ENCODE data around the gene CASKIN2. TPM values are rescaled to one million over a fixed set of nuclear protein-coding genes. Genes with fewer than 3 reads are reported as not detected.

The CASKIN2 gene
- total and polyA plus RNA-seq, 2 experiments from 2014 or later, result 18.1 to 31.2 TPM

DNA sequence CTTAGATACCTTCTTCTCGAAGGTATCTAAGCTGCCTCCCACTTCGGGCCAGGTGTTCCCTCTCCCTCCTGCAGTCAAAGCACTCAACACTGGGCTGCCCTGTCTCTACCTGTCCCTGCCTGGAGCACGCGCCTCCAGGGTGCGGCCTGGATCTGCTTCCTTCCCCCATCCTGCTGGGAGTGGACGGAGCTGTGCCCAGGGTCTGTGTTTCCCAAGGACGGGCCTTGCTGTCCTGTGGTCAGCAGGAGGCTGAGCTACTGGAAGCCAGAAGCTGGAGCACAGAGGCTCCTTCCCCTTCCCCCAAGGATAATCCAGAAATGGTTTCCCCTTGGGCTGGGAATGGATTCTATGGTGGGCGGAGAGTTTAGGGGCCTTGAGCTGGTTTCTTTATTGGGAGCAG lies 26.9 kb upstream of the CASKIN2 start:
- no peak overlapping the region for H3K27ac ChIP-seq
- no peak for DNase-seq (ENCODE audit: low read depth in 1 of 2, low spot score in 1 of 2)
- H3K27me3 ChIP-seq, result no peaks in the 10 kb centered on the region
- no peaks in the 10 kb centered on the region for H3K36me3 ChIP-seq
- no peaks in the 10 kb centered on the region for H3K9me3 ChIP-seq (ENCODE audit: low read depth)
- peaks cover 5% of the 10 kb centered on the region for H3K4me1 ChIP-seq (ENCODE audit: low read depth)
- no peak overlapping the region for H3K4me3 ChIP-seq
- TF ChIP-seq, protein P1, sequence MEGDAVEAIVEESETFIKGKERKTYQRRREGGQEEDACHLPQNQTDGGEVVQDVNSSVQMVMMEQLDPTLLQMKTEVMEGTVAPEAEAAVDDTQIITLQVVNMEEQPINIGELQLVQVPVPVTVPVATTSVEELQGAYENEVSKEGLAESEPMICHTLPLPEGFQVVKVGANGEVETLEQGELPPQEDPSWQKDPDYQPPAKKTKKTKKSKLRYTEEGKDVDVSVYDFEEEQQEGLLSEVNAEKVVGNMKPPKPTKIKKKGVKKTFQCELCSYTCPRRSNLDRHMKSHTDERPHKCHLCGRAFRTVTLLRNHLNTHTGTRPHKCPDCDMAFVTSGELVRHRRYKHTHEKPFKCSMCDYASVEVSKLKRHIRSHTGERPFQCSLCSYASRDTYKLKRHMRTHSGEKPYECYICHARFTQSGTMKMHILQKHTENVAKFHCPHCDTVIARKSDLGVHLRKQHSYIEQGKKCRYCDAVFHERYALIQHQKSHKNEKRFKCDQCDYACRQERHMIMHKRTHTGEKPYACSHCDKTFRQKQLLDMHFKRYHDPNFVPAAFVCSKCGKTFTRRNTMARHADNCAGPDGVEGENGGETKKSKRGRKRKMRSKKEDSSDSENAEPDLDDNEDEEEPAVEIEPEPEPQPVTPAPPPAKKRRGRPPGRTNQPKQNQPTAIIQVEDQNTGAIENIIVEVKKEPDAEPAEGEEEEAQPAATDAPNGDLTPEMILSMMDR (IDR thresholded peaks at IDR 0.05; ENCODE audit: low read depth, low read length), result no peak

DNA sequence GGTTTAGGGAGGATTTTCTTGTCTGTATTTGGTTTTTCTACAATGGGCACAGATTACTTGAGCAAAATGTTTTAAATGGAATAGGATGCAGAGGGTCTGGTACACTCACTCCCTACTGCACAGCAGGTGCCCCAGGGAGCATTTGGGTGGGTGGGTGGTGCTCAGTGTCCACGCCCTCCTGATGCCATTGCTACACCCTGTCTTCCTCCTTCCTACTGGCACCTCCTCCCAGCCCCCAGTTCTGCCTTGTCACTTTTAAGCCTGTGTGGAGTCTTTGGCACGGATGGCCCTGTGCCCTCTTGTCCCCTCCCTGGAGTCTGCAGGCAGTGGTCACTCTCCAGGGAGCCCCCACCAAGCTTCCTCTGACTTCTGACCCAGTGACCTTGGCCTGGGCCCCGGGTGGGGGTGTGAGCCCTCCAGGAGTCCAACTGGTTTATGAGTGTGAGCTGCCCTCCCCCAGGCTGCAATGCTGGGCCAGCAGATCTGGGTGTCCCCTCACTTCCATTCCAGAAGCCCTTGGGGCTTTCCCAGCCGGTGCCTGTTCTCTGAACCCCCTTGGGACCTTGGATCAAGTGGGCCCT lies 25.7 kb upstream of the CASKIN2 start:
- Histone ChIP-seq H3K4me1 (ENCODE audit: low read depth) (peaks cover 5% of the 10 kb centered on the region), H3K4me3 (no peak overlapping the region), H3K27me3 (no peaks in the 10 kb centered on the region), H3K27ac (no peak overlapping the region), H3K36me3 (no peaks in the 10 kb centered on the region), H3K9me3 (ENCODE audit: low read depth) (no peaks in the 10 kb centered on the region)
- TF ChIP-seq, protein P1 (IDR thresholded peaks at IDR 0.05; ENCODE audit: low read depth, low read length), result no peak
- no peak for DNase-seq (ENCODE audit: low read depth in 1 of 2, low spot score in 1 of 2)

DNA sequence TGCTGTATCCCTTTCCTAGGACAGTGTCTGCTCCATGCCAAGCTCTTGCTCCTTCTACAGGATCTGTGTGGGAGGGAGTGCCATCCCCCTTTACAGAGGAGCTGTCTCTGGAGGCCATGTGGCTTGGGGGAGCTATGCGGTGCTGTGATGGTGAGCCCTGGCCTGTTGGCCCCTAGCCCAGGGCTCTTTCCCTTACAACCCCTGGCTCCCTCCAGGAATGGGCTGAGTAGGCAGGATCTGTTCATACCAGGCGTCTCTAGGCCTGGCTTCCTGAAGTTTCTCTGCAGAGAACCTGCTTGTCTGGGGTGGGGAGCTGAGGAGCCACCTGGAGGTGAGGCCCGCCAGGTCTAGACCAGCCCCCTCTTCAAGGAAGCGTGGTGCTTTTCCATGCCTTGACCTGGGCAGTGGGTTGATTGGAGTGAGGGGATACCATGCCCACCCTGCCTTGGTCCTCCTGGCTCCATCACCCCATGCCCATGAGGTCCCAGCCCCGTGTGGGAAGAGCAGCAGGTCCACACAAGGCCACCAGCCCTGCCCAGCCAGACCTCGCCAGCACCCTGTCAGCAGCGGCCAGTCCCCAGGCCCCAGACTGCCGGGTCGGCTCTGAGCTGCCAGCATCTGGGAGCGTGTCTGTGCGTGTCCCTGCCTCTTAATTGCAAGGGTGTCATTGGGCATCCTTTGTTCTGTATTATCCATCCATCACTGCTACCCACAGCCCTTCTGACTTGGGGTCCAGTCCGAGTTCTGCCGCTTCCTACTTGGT lies 24.8 kb upstream of the CASKIN2 start:
- no peaks in the 10 kb centered on the region for H3K36me3 ChIP-seq
- peaks cover 5% of the 10 kb centered on the region for H3K4me1 ChIP-seq (ENCODE audit: low read depth)
- peak in 1 of 2 donors; percentile 24 for DNase-seq (ENCODE audit: low read depth in 1 of 2, low spot score in 1 of 2)
- no peaks in the 10 kb centered on the region for H3K9me3 ChIP-seq (ENCODE audit: low read depth)
- H3K27ac ChIP-seq, result no peak overlapping the region
- TF ChIP-seq, protein P1 (IDR thresholded peaks at IDR 0.05; ENCODE audit: low read depth, low read length), result no peak
- H3K27me3 ChIP-seq, result no peaks in the 10 kb centered on the region
- H3K4me3 ChIP-seq, result no peak overlapping the region

DNA sequence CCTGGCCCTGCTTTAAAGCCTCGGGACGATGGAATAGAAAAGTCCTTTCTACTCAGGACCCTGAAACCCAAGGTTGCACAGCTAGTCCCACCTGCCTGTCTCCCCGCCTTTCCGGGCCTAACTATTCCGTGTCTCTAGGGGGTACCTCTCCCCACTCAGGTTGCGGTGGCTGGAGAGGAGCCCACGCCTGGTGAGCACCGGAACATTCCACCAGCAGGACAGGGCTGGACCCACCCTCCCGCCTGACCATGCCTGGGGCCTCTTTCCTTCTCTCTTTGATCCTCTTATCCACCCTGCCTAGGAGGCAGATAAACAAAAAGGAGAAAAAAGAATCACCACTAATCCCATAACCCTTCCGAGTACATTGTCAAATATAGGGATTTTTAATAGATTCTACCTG lies 21.0 kb upstream of the CASKIN2 start:
- DNase-seq (ENCODE audit: low read depth in 1 of 2, low spot score in 1 of 2), result no peak
- TF ChIP-seq, protein P1 (IDR thresholded peaks at IDR 0.05; ENCODE audit: low read depth, low read length), result no peak
- no peaks in the 10 kb centered on the region for H3K9me3 ChIP-seq (ENCODE audit: low read depth)
- no peak overlapping the region for H3K4me3 ChIP-seq
- H3K4me1 ChIP-seq (ENCODE audit: low read depth), result peaks cover 4% of the 10 kb centered on the region
- no peak overlapping the region for H3K27ac ChIP-seq
- no peaks in the 10 kb centered on the region for H3K27me3 ChIP-seq
- H3K36me3 ChIP-seq, result no peaks in the 10 kb centered on the region

DNA sequence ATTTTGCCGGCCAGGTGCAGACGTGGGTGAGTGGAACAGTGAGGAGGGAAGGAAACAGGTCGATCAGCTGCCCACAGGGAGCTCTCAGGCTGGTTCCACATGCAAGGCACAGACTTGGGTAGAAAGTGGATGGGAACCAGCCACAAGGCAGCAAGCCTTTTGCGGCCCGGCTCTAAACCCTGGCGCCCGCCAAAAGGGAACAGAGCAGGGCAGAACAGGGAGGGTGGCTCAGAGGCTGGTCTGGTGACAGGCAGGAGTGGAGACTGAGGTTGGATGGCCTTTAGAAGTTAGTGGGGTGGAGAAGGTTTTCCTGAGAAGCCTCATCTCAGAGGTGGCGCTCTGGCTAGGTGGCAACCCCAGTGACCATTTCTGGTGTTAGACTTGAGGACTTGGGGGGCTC lies 20.5 kb upstream of the CASKIN2 start:
- no peak for DNase-seq (ENCODE audit: low read depth in 1 of 2, low spot score in 1 of 2)

More for the DNA sequence above, 20.5 kb upstream of the CASKIN2 start:
- no peaks in the 10 kb centered on the region for H3K4me1 ChIP-seq (ENCODE audit: low read depth)
- no peaks in the 10 kb centered on the region for H3K9me3 ChIP-seq (ENCODE audit: low read depth)
- H3K4me3 ChIP-seq, result no peak overlapping the region
- TF ChIP-seq, protein P1 (IDR thresholded peaks at IDR 0.05; ENCODE audit: low read depth, low read length), result no peak
- H3K36me3 ChIP-seq, result no peaks in the 10 kb centered on the region
- no peak overlapping the region for H3K27ac ChIP-seq
- no peaks in the 10 kb centered on the region for H3K27me3 ChIP-seq
